Right renal cortex interstitium (tissue), 3 donors: ENCODE data around the gene GON4L. TPM values are rescaled to one million over a fixed set of nuclear protein-coding genes. Genes with fewer than 3 reads are reported as not detected.
A peak's percentile ranks its signal among the peaks of the same experiment; 100 is the strongest.
"Not testable (repeated sequence)": the region's sequence is repeated elsewhere in the genome, so short reads cannot be mapped to it uniquely, and the experiment has no call there.

Source experiments
- DNase-seq, 3 donors: peaks; one replicate each; pipeline ENCODE4 v3.0.0-alpha.2; 2013; ENCODE audit warnings: low read depth in 3 of 3, low spot score in 2 of 3
- polyA plus RNA-seq, 3 donors: library from polyadenylated mRNA; unstranded; fragments of 120-200 nt; gene quantifications; one replicate each; pipeline ENCODE4 v1.2.1, GENCODE V29; 2013; ENCODE audit not compliant: insufficient read length in 3 of 3

The GON4L gene, protein sequence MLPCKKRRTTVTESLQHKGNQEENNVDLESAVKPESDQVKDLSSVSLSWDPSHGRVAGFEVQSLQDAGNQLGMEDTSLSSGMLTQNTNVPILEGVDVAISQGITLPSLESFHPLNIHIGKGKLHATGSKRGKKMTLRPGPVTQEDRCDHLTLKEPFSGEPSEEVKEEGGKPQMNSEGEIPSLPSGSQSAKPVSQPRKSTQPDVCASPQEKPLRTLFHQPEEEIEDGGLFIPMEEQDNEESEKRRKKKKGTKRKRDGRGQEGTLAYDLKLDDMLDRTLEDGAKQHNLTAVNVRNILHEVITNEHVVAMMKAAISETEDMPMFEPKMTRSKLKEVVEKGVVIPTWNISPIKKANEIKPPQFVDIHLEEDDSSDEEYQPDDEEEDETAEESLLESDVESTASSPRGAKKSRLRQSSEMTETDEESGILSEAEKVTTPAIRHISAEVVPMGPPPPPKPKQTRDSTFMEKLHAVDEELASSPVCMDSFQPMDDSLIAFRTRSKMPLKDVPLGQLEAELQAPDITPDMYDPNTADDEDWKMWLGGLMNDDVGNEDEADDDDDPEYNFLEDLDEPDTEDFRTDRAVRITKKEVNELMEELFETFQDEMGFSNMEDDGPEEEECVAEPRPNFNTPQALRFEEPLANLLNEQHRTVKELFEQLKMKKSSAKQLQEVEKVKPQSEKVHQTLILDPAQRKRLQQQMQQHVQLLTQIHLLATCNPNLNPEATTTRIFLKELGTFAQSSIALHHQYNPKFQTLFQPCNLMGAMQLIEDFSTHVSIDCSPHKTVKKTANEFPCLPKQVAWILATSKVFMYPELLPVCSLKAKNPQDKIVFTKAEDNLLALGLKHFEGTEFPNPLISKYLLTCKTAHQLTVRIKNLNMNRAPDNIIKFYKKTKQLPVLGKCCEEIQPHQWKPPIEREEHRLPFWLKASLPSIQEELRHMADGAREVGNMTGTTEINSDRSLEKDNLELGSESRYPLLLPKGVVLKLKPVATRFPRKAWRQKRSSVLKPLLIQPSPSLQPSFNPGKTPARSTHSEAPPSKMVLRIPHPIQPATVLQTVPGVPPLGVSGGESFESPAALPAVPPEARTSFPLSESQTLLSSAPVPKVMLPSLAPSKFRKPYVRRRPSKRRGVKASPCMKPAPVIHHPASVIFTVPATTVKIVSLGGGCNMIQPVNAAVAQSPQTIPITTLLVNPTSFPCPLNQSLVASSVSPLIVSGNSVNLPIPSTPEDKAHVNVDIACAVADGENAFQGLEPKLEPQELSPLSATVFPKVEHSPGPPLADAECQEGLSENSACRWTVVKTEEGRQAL (N-terminal part only)
- polyA plus RNA-seq, result 10 to 100 TPM; 37.9 to 47.9 (median 40.0) TPM

DNA sequence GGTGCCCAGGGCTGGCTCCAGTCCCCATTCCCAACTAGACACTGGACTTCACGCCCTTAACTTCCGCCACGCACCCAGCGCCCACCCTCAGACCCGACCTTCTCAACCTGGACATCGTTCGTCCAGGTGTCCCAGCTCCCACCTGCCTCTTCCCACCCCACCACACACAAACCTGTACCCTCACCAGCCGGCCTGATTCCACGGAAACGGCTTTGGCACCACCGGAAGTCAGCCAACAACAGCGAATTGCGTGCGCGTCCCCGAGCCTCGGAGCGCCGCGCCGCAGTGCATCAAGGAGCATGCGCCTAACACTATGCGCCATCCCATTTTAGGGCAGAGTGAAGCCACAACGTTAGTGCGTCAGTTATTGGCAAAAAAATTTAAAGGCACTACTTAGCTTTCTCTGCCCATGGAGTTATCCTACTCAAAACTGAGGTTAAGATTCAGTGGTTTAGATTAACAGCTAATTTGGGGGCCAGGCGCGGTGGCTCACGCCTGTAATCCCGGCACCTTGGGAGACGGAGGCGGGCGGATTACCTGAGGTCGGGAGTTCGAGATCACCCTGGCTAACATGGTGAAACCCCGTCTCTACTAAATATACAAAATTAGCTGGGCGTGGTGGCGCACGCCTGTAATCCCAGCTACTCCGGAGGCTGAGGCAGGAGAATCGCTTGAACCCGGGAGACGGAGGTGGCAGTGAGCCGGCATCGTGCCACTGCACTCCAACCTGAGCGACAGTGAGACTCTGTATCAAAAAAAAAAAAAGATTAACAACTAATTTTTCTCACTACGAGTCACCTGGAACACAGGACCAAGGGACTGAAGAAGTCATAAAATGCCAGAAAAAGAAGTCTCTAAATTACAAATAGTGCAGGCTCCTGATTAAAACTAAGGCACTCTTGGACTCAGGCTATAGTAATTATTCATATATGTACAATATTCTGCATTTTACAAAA lies at the start of gene GON4L:
GON4L (minus strand) TSS at position 240 of the 956 bp plus-strand sequence. CDS start 3,434 bp downstream, outside the sequence.
- DNase-seq, result peak; percentile 70 to 85 (median 83)

DNA sequence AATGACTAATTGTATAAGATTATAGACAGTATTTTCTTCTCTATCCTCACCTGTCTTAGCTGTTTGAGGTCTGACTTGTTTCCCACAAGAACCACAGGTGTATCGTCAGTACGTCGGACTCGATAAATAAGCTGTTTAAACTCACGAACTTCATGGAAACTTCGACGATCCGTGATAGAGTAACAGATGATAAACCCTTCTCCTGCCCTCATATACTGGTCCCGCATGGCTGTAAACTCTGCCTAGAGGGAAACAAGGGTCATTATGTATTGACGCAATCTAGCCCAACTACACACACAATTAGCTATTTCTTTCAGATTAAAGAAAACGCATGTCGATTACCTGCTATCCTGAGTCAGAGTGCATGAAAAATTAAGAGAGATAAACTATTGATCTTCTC lies 47.2 kb upstream of the GON4L start:
- no peak for DNase-seq

DNA sequence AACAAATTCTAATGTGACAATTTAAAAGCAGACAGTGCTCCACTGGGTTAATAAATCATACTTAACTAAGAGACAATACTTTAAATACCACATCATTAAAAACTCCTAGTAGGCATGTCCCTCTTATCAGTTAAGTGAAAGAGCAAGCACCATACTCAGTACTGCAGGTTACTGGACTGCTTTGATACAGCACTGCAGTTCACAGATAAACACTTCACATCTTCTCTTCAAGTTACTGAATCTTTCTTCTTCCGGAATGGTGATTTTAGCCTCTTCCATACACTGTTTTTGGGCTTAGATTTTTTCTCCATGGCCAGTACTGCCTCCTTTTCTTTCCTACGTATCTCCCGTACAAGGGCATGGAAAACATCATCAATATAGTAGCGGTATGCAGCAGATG lies 43.1 kb upstream of the GON4L start:
- DNase-seq, result no peak

DNA sequence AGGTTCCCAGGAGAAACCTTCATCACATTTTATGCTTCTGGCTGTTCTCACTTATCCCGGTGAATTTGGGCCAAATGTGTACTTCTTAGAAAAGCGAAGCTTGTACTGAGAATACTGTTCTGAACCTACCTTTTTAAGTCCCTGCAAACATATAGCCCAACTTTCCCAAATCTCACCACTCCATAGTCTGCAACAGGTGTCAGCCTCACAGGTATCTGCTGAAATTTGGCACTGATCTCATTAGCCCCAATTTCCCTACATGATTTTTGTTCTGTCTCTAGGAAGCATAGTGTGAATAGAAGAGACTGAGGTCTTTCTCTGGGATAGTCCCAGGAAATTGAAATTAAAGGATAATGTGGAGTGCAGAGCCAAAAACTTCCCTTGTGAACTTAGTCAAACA lies 42.7 kb upstream of the GON4L start:
- DNase-seq, result no peak

DNA sequence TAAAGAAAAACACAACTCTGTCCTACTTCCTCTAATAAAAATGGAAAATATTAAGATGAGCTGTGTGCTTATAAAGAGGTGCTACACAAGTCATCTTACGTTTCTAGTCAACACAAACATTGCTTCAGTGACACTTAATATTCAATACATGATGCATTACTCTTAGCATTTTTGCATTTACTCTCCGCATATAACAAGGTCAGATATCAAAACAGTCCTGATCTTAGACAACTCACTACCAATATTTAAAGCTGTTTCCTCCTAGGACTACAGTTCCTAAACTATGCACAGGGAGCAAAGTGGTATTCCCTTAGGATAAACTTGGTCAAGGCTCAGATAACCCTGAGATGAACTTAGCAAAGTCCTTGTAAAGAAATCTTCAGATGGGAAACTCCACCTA lies 41.9 kb upstream of the GON4L start:
- no peak for DNase-seq

DNA sequence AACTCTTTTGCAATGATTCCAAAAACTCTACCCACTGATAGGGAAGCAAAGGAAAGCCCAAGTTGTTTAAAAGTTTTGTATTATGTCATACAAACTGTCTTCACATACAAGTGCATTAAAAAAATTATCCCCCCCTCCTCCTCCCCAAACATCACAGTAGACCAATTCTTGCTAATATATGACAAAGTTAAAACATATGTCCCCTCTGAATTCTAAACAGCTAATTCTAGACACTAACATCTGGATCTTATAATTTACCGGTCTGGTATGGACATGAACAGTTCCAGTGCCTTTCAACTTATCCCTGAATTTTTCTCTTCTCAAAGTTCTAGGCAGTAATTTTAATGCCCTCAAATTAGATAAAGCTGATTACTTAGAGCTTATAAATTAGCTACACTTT lies 40.7 kb upstream of the GON4L start:
- no peak for DNase-seq

DNA sequence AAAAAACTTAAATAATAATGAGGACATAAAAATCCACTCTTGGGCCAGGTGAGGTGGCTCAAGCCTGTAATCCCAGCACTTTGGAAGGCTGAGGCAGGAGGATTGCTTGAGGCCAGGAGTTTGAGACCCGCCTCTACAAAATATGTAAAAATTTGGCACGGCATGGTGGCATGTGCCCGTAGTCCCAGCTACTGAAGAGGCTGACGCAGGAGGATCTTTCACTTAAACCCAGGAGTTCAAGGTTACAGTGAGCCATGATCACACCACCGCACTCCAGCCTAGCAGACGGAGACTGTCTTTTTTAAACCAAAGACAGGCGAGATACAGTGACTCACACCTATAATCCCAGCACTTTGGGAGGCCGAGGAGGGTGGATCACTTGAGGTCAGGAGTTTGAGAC lies 39.5 kb upstream of the GON4L start:
- not testable (repeated sequence) for DNase-seq

DNA sequence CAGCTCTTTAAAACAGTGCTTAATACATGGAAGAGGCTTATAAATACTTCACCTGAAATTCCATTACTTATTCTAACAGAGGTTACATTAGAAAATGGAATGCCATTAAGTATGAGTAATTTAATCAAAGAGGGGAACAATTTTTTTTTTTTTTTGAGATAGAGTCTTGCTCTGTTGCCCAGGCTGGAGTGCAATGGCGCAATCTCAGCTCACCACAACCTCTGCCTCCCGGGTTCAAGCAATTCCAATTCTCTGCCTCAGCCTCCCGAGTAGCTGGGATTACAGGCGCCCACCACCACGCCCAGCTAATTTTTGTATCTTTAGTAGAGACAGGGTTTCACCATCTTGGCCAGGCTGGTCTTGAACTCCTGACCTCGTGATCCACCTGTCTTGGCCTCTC lies 38.6 kb upstream of the GON4L start:
- not testable (repeated sequence) for DNase-seq

DNA sequence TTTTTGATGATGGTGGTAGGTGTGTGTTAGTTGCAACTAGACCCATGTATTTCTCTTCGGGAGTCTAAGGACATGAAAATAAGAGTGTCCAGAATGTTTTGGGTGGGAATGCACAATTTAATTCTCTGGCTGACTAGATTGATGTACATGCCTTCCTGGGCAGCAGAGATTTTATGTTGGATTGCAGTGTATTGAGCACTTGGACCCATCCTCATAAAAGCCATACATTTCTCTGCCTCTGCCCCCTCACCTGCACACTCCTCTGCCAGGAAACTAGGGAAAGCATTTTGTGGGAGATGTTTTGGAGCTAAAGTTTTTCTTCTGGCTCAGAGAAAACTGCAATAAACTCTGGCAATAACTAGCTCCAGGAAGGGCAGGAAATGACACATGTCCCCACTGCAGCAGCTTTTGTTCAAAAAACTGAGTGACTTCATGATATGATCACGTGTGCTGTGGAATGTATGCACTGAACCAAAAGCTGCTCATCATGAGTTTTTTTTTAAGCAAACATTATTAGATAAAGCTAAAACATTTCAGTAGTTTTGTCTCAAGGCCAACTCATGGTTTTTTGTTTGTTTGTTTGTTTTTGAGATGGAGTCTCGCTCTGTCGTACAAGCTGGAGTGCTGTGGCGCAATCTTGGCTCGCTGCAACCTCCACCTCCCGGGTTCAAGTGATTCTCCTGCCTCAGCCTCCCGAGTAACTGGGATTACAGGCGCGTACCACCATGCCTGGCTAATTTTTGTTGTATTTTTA lies 36.6 kb upstream of the GON4L start:
- no peak for DNase-seq

DNA sequence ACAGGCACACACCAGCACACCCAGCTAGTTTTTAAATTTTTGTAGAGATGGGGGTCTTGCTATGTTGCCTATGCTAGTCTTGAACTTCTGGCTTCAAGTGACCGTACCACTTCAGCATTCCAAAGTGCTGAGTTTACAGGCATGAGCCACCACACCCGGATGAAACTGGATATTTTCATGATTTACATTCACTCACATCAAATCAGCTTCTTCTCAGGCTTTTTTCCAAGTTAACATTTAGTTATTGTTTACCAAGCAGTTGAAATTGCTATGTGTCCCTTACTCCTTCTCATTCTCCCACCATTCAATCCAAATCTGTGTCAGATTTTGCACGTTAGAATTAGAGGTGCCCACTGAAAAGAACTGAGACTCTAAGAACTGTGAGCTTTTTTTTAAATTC lies 35.8 kb upstream of the GON4L start:
- DNase-seq, result no peak

DNA sequence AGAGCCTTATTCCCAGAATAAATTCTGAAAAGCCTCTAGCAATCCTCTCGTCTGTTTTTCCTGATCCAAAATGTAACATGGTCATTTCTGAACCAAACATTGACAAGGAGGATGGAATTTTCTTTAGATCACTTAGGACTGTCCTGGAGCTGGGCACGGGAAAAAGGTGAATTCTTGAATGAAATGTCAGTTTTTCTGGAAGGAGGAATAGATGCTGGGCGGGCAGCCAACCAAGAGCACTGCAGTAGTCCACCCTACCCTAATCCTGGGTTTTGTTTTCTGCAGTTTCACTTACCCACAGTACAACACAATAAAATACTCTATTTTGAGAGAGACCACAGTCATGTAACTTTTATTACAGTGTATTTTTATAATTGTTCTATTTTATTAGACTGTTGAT lies 33.2 kb upstream of the GON4L start:
- DNase-seq, result no peak

DNA sequence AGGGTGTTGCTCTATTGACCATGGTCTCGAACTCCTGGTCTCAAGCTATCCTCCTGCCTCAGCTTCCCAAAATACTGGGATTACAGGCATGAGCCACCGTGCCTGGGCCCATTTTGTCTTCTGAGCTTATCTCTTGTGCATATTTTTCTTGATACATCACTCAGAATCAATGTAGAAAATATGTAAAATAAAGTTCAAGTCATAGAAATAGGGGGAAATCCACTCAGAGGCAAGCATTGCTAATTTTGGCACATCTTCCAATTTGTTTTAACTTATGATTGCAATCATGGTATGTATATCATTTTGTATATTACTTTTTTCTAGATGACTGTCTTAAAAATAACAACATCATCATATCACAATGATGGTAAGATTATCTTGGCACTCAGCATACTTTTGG lies 32.6 kb upstream of the GON4L start:
- no peak for DNase-seq

DNA sequence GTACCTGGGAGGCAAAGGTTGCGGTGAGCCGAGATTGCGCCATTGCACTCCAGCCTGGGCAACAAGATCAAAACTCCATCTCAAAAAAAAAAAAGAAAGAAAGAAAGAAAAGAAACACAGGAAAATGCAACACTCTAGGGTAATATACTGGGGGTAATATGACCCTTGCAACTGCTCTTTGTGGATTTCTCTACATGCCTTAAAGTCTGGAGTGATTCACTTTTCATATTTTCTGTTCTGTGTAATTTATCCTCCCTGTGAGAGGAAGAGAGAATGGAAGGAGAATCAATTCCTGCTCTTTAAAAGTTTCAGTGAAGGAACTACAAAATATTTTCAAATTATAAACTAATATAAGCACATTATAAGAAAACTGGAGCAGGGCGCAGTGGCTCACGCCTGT lies 31.5 kb upstream of the GON4L start:
- DNase-seq, result no peak

DNA sequence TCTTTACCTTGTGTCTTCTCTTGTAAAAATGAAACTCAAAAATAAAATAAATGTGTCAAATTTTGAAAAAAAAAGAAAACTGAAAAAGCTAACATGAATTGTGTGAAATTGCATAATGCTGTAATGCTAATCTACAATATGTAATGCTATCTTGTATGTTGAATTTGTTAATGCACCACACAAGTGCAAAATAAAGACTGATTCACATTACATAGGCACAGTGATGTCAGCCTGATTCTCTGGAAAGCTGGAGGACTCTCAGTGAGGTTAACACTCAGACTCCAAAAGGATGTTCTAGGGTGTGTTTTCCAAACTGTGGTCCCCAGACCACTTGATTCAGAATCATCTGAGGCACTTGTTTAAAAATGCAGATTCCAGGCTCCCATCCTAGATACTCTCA lies 28.0 kb upstream of the GON4L start:
- no peak for DNase-seq

DNA sequence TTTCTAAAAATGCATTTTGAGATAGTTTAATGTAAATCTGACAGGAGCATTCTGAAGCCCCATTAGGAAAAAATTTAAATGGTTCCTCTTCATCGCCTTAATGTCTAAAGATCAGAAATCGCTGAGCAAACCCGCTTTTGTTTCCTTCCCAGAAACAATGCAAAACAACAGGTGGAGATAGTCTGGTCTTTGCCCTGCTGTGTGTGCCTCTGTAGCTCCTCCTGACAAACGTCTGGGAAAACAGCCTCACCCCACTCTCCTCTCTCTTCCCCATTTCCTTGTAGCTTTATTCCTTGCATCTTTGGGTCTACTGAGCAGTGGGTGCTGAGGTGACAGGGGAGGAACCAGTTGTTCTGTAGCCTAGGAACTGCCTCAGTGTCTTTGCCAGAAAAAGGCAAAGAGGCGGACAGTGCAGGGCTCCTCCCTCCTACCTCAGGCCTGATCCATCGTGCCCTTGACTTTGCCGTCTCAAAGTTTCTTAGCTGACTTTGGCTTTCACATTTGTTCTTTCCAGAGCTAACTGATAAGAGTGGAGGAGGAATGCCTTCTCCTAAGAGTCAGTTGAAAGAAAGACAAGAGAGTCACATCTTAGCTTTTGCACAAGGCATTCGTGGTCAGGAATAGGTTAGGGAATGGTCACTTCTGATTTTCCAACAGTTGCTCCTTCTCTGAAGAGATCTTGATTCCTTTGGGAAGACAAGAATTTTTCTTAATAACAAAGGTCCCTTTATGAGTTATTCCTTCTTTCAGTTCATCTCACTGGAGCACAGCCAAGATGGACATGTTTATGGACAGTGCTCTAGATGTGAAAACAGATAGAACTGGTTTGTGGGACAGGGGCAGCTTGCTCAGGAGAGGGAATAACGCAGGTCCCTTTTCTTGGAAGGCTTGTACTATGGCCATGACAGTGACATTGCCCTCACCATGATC lies 27.3 kb upstream of the GON4L start:
- DNase-seq, result no peak

DNA sequence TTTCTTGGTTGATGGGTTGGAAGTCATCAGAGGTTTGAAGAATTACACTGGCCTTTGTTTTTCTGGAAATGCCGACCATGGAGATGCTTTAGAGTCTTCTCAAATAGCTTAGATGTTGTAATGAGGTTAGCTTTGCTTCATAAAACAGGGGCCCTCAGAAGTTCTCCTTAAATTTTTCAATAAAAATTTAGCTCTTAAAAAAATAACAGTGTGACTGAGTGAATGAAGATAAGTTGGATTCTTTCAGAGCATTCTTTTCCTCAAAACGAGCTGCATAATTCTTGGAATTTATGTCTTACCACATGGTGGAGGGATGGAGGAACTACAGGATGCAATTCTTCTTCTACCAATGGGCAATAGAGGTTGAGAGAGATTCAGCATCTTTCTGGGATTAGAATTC lies 25.8 kb upstream of the GON4L start:
- DNase-seq, result no peak

DNA sequence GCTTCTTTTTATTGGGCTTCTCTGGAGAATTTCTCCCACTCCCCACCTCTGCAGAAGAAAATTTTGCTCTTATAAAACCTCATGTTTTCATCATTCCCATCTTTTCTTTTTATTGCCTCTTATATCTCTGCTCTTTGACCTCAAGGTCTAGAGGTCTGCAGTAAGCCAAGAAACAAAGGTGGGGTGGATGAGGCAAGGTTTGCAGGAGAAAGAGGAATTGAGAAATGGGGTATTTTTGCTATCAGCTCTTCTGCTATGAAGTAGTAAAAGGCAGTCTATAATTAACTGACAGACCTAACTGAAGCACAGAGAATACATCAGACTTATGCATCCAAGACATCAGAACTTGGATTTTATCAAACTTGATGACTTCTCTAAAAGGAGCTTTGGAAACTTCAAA lies 25.2 kb upstream of the GON4L start:
- no peak for DNase-seq

DNA sequence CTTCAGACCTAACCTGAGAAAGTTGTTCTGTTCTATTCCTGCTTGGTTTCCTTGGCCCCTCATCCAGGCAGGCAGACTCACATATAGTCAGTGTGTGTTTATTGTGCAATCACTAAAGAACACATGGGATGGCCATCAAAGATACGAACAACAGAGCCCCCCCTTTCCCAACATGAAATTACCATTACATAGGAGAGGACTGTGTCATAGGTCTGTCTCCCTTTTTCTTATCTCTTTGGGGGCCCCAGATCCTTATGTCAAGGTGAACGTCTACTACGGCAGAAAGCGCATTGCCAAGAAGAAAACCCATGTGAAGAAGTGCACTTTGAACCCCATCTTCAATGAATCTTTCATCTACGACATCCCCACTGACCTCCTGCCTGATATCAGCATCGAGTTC lies 23.9 kb upstream of the GON4L start:
- no peak for DNase-seq
